GM19397 (cell line): ENCODE data around the gene KREMEN2.

Experiments used
- ATAC-seq: cut with Tn5 transposase; IDR thresholded peaks from one replicate; pipeline ENCODE4 v1.9.1; 2021; ENCODE audit warnings: mild to moderate bottlenecking, moderate library complexity; ENCODE audit not compliant: unreplicated experiment

The KREMEN2 gene

DNA sequence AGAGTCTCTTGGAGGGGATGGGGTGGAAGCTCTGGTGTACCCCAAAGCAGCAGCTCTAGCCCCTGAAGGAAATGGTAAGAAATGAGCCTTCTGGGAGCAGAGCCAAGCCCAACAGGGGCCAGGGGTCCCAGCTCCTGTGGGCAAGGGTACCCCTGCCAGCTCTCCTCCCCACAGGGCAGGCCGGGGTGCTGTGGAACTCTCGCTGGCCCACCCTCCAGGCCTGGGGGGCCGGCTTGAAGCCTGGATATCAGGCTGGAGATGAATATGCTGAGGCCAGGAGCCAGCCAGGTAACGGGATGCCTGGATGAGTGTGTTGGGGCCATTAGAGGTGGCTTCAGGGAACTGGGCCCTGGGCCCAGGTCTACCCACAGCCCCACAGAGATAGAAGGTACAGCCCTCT, 36.5 kb downstream of the KREMEN2 start:
- ATAC-seq, result no peak

GRCh38 chr16:3001316-3001715, 37.2 kb downstream of the KREMEN2 start:
- ATAC-seq, result no peak

DNA sequence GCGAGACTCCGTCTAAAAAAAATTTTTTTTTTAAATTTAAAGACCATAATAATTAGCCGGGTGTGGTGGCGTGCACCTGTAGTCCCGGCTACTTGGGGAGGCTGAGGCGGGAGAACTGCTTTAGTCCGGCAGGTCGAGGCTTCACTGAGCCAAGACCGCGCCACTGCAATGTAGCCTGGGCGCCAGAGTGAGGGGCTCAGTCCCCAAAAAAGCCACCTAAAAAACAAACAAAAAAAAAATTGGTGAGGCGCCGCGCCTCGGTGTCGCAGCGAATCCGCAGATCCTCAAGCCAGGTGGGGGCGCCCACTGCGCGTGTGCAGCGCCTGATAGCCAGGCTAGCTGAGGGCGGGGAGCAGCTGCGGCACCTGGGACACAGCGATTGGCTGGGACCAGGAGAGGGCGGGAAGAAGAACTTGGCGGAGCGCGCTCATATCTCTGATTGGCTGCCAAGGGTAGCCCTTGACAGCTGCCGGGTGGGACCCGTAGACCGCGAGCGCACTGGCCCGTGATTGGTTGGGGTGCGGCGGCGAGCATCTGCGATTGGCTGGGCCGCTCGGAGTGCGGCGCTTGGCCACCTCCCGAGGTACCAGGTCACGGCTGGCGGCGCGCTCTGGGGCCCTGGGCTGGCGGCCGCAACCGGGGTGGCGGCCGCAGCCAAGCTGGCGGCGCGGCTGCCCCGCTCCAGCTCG, 39.7 kb downstream of the KREMEN2 start:
- ATAC-seq, result peak; percentile 91

DNA sequence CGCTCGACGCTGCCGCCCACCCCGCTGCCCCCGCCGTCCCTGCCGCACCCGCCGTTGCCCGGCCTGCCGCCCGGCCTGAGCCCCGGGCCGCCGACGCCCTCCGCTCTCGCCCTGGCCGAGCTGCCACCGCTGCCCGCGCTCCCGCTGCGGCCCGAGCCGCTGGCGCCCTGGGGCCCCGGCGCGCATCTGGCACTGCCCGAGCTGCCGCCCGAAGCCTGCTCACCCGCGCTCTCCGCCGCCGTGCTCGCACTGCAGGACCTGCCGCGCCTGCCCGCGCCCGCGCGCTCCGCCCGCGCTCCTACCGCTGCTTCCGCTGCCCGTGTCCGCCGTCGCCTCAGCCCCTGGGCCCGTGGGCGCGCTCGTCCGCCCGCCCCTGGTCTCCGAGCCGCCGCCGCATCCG, 40.2 kb downstream of the KREMEN2 start:
- ATAC-seq, result peak; percentile 10

GRCh38 chr16:3004781-3005284, 40.8 kb downstream of the KREMEN2 start:
- no peak for ATAC-seq

DNA sequence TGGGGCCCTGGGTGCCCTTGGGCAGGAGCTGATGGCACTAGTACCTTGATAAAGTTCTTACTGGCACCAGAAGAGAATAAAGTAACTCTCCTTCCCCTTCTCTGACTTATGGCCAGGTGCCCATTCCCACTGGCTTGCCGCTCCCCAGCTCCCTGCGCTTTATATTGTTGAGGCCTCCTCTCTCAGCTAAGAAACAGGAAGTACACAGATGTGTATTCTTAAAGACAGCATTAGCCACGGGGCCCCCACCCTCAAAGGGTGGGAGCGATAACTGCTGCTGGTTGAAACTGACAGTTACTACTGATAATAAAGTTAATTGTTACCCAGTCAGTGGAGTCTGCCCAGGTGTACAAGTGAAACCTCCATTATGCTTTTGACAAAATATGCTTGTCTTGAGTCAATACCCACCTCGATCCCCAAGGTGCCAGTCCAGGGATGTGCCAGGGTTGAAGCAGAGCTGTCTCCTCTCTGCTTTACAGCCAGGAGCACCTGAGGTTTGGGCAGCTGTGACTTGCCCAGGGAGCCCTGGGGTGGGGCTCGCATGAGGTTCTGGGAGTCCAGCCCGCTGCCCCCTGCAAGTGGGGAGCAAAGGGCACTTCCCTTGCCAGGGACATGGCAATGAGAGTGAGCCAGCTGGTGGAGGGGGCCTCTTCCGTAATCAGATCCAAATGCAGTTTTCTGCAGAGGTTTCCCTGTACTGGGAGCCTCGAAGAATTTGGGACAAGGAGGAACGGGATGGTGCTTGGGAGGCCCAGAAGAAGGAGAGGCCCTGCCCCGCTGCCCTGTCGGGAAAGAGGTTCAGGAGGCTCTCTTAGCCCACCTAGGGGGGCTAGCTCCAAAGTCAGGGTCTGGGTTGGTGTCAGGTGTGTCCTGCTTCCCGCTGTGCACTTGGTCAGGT, 43.2 kb downstream of the KREMEN2 start:
- ATAC-seq, result no peak

DNA sequence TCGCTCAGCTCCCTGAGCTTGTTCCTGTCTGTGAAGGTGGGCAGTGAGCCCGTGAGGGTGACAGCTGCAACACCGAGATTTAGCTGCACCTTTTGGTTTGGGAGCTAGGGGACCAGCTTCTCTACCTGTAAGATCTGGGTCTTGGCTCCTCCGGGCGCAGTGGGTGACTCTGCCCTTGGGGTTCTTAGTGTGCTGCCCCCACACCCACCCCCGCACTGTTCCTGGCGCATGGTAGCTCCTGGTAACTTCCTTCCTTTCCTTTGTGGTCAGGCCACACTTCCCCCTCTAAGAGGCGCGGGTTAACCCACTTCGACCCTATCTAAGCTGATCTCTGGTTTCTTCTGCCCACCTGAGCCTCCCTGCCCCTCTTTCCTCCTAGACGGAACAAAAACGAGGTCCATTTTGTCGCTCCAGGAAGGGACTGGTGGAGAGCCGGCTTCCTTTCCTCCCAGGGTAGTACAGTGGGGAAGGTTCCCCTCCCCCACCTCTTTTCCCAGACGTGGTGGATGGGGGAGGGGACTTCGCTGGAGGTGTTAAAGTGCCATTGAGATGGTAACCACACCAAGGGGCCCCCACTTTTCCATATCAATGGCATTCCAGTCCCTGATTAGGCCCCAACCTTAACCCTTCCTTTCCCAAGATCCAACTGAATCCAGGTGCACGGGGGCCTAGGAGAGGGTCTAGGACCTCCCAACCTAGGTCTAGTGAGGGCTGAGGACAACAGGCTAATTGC, 44.0 kb downstream of the KREMEN2 start:
- no peak for ATAC-seq

DNA sequence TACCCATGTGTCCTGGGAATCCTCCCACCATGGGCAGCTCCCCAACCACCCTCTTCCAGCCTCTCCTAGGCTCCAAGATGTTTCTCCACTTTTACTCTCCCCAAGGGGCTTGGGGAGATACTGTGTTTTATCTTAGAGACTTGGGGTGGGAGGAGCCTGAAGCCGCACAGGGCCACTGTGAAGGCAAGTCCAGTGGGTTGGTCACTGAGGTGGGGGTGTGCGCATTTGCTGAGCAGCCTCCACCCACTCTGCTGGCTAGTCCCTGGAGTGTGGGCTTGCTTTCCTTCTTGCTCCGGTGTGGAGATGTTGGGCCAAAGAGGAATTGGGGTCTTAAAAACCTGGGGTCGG, 44.6 kb downstream of the KREMEN2 start:
- ATAC-seq, result no peak

DNA sequence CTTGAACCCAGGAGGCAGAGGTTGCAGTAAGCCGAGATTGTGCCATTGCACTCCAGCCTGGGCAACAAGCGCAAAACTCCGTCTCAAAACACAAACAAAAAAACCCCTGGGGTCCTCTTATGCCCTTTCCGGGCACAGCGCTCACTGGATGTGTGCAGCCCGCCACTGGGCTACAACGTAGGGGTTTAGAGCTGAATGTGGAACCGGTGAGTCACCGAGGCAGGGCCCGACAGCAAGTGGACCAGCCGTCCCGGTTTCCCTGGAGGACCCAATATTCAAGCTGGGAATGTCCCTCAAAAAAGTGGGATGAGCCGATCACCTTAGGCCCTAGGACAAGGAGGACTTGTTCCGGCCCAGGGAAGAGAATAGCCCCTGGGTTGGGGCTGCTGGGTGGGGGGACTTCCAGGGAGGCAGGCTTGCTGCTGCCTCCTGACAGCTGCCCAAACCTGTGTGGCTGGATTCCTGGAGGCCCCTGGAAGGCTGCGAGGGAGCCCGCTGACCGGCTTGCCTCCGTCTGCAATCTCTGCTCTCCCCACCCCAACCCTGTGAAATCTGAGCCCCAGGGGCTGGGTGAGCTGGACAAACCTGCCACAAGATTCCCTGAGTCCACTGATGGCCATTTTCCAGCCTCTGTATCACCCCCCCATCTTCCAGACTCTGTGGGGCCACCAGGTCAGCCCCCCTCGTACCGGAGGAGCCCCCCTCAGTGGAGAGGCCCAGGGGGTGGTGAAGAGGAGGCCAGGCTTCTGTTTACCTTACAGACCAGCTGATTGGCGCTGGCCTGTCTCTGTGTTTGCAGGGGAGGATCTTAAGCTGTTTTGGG, 45.7 kb downstream of the KREMEN2 start:
- no peak for ATAC-seq

GRCh38 chr16:3010510-3010909, 46.4 kb downstream of the KREMEN2 start:
- ATAC-seq, result no peak

DNA sequence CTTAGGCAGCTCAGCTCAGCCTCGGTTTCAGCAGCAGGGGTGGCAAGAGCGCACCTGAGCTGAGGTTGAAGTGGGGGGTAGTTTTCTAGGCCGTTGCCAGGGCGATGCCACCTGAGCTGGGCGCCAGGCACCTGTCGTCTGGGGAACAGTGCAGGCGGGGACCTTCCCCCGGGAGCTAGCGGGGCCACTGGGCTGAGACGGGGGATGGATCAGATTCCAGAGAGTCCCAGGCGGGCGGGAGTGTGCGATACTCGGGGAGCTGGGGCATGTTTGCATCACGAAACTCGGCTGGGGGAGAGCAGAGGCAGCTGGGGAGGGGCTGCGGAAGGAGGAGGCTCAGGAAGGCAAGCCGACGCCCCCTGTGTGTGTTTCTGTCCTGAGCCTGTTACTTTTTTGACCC, 48.2 kb downstream of the KREMEN2 start:
- ATAC-seq, result no peak

DNA sequence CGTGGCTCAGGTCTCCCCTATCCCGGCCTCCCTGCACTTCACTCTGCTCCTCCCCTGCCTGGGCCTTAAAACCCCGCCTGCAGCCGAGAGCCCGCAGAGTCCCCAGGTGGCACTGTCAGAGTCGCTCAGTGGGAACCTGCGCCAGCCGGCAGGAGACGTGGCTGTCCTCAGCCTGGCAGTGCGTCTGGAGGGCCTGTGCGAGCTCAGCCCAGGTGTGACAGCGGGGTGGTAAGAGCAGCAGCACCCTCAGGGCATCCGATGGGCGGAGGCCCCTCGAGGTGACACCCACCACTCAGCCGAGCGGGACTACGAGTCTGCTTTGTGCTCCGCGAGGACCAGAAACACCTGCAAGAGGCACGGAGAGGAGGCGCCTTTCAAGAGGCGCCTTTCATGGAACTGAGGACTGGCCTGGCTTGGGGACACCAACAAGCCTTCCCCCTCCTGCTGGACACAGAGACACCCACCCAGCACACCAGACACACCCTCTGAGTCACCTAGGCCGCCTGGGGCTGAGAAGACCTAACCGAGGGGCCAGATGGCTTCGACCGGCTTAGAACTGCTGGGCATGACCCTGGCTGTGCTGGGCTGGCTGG, 48.8 kb downstream of the KREMEN2 start, which contains the start of gene CLDN9:
TSS of gene CLDN9 (plus strand) at position 96 of the 593 bp plus-strand sequence. CDS start at position 536, 440 bp downstream.
- no peak for ATAC-seq

DNA sequence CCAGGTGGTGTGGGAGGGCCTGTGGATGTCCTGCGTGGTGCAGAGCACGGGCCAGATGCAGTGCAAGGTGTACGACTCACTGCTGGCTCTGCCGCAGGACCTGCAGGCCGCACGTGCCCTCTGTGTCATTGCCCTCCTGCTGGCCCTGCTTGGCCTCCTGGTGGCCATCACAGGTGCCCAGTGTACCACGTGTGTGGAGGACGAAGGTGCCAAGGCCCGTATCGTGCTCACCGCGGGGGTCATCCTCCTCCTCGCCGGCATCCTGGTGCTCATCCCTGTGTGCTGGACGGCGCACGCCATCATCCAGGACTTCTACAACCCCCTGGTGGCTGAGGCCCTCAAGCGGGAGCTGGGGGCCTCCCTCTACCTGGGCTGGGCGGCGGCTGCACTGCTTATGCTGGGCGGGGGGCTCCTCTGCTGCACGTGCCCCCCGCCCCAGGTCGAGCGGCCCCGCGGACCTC, 49.4 kb downstream of the KREMEN2 start:
- ATAC-seq, result no peak

GRCh38 chr16:3013998-3014690, 50.1 kb downstream of the KREMEN2 start:
- no peak for ATAC-seq

- ATAC-seq, result no peak
Observed at GRCh38 chr16:3014971-3015370, 50.9 kb downstream of the KREMEN2 start.

DNA sequence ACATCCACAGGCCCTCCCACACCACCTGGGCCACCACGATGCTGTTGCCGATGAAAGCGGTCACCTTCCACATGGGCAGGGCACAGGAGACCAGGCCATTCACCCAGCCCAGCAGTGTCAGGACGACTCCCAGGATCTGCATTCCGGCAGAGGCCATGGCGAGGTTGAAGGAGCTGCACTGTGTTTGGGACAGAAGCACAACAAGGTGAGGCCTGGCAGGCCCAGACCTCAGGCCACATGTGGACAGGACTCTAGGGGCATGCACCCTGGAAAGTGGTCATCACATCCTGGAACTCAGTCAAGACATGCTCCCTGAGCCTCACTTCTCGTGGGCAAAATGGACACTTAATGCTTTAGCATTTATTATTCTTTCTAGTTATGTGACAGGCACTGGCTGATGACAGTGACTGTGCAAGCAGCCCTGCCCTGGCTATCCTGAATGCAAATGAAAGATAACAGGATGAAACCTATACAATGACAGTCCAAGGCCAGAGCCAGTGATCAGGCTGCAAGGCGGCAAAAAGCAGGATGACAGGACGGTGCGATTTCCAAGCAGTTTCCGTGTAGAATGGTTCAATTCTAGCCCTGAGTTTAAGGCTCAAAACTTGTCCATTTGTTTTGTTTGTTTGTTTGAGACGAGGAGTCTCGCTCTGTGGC, 51.9 kb downstream of the KREMEN2 start:
- no peak for ATAC-seq

- ATAC-seq, result no peak
Observed at GRCh38 chr16:3017344-3017743, 53.3 kb downstream of the KREMEN2 start.
